ENCODE measurements around the gene CLIC3. TPM values are rescaled to one million over a fixed set of nuclear protein-coding genes. Genes with fewer than 3 reads are reported as not detected.

Gene CLIC3
- total RNA-seq, 4 donors from 2014 or later = 1.2 to 120 (median 38.0) TPM

- DNase-seq (ENCODE audit: low spot score in 2 of 2) = no peak
- H3K27ac ChIP-seq = no peak overlapping the region
- no peak overlapping the region for H3K4me3 ChIP-seq
- no peaks in the 10 kb centered on the region for H3K27me3 ChIP-seq
- peaks cover 0 to 52% (median 0%) of the 10 kb centered on the region in 3 donors for H3K36me3 ChIP-seq
- no peak for TF ChIP-seq POLR2A (IDR thresholded peaks at IDR 0.05)
- 81 to 83% methylated on average over 9 of the region's 9 CpGs for WGBS, 2 donors
- peaks cover 0 to 30% (median 12%) of the 10 kb centered on the region in 4 donors for H3K4me1 ChIP-seq
- H3K9me3 ChIP-seq = no peaks in the 10 kb centered on the region
Measured at GRCh38 chr9:137038916-137039315, 42.5 kb upstream of the CLIC3 start.

- H3K4me1 ChIP-seq = peaks cover 0 to 16% (median 10%) of the 10 kb centered on the region in 4 donors
- peaks cover 0 to 52% (median 0%) of the 10 kb centered on the region in 3 donors for H3K36me3 ChIP-seq
- H3K27ac ChIP-seq = no peak overlapping the region
- no peak for DNase-seq (ENCODE audit: low spot score in 2 of 2)
- no peaks in the 10 kb centered on the region for H3K27me3 ChIP-seq
- H3K4me3 ChIP-seq = no peak overlapping the region
- TF ChIP-seq EP300 (IDR thresholded peaks at IDR 0.05) (no peak), CTCF (IDR thresholded peaks at IDR 0.05) (no peak), POLR2A (IDR thresholded peaks at IDR 0.05) (no peak)
- no peaks in the 10 kb centered on the region for H3K9me3 ChIP-seq
- 77 to 80% methylated on average over 10 of the region's 10 CpGs for WGBS, 2 donors
Measured at GRCh38 chr9:137037483-137037882, 41.1 kb upstream of the CLIC3 start.

- no peak overlapping the region for H3K27ac ChIP-seq
- WGBS, 2 donors = 61 to 70% methylated on average over 11 to 13 of the region's 13 CpGs
- no peak for DNase-seq (ENCODE audit: low spot score in 2 of 2)
- no peaks in the 10 kb centered on the region for H3K9me3 ChIP-seq
- TF ChIP-seq EP300 (IDR thresholded peaks at IDR 0.05) = no peak
- no peak for TF ChIP-seq POLR2A (IDR thresholded peaks at IDR 0.05)
- TF ChIP-seq CTCF (IDR thresholded peaks at IDR 0.05) = no peak
- H3K4me1 ChIP-seq = peaks cover 0 to 16% (median 10%) of the 10 kb centered on the region in 4 donors
- H3K36me3 ChIP-seq = peaks cover 0 to 48% (median 0%) of the 10 kb centered on the region in 3 donors
- H3K4me3 ChIP-seq = no peak overlapping the region
- no peaks in the 10 kb centered on the region for H3K27me3 ChIP-seq
Measured at GRCh38 chr9:137037035-137037434, 40.7 kb upstream of the CLIC3 start.

- Histone ChIP-seq H3K27me3 (no peaks in the 10 kb centered on the region), H3K4me1 (peaks cover 0 to 25% (median 15%) of the 10 kb centered on the region in 4 donors), H3K27ac (no peak overlapping the region), H3K9me3 (no peaks in the 10 kb centered on the region), H3K36me3 (peaks cover 0 to 40% (median 0%) of the 10 kb centered on the region in 3 donors), H3K4me3 (no peak overlapping the region)
- TF ChIP-seq EP300 (IDR thresholded peaks at IDR 0.05) (no peak), POLR2A (IDR thresholded peaks at IDR 0.05) (no peak), CTCF (IDR thresholded peaks at IDR 0.05) (no peak)
- WGBS, 2 donors = 62 to 70% methylated on average over 6 to 8 of the region's 8 CpGs
- no peak for DNase-seq (ENCODE audit: low spot score in 2 of 2)
Measured at GRCh38 chr9:137035937-137036336, 39.6 kb upstream of the CLIC3 start.

- 24 to 28% methylated on average over 5 to 6 of the region's 9 CpGs for WGBS, 2 donors
- no peaks in the 10 kb centered on the region for H3K9me3 ChIP-seq
- no peak overlapping the region for H3K4me3 ChIP-seq
- DNase-seq (ENCODE audit: low spot score in 2 of 2) = no peak
- TF ChIP-seq CTCF (IDR thresholded peaks at IDR 0.05) (peak in 3 of 5 experiments; percentile 3 to 30 (median 7)), POLR2A (IDR thresholded peaks at IDR 0.05) (no peak), EP300 (IDR thresholded peaks at IDR 0.05) (no peak)
- no peak overlapping the region for H3K27ac ChIP-seq
- H3K27me3 ChIP-seq = no peaks in the 10 kb centered on the region
- peaks cover 0 to 35% (median 0%) of the 10 kb centered on the region in 3 donors for H3K36me3 ChIP-seq
- H3K4me1 ChIP-seq = peaks cover 0 to 29% (median 18%) of the 10 kb centered on the region in 4 donors
Measured at GRCh38 chr9:137035507-137035834, 39.1 kb upstream of the CLIC3 start.
